NCI-H2107 (cell line): ENCODE results near the gene RFESD.
"Not testable (repeated sequence)": the region's sequence is repeated elsewhere in the genome, so short reads cannot be mapped to it uniquely, and the experiment has no call there.

ENCODE experiments used
- DNase-seq: peaks from one replicate; lab custom pipeline; 2025; lab: John Stamatoyannopoulos, UW

Gene RFESD

GRCh38 chr5:95667061-95667618 is 20.6 kb downstream of the RFESD start:
- no peak for DNase-seq

GRCh38 chr5:95667678-95668077 is 21.1 kb downstream of the RFESD start:
- no peak for DNase-seq

DNA sequence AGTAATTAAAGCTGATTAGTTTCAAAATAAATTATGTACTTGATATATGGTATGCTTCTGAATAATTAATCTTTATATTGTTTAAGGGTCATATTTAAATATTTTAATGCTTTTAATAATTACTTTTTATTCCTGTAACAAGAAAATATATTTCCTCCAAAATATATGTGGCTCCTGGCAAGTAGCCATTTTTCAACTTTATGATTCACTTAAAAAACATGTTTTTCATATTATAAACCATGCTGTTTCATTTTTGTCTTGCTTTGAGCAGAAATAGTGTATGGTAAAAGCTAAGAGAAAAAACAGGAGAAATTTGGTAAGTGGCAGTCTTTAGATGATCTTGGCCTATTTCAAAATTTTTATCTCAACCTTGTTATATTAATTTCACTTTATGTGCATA is 21.6 kb downstream of the RFESD start:
- DNase-seq = no peak

DNA sequence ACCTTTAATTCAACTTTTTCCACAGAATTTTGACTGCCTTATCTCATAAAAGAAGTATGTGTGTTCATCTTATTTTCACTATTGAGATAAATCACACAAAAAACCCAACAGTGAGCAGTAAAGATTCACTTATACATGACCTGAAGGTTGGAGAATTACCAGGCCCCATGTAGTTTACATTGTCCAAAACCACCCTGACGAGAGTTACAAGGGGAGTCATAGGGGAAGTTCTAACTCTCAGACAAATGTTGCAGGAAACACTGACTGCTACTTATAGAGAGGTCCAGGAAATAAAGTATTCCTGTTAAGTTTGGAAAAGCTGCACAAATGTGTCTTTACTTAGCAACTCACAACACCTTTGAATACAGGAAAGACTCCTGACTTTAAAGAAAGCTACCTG is 22.2 kb downstream of the RFESD start:
- DNase-seq = no peak

GRCh38 chr5:95669540-95669939 is 23.0 kb downstream of the RFESD start:
- DNase-seq = no peak

DNA sequence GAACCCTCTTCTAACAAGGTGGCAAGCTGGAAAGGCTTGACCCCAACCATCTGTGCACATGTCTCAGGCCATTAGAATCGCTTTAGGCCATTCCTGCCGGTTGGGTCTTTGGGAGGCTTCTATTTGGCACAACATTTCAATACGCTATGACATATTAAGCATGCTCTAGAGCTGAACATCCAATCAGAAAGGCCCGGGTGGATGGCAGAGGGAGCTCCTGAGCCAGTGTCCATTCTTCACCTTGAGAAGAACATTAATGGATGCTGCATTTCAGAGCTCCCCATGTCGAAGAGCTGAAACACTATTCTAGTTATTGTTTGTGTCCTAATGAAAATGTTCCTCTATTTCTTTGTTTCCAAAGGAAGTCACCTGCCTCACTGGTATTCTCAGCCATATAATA is 23.4 kb downstream of the RFESD start:
- DNase-seq = no peak

- DNase-seq = no peak
These were observed 24.0 kb downstream of the RFESD start for GRCh38 chr5:95670568-95670967.

GRCh38 chr5:95671826-95672225 is 25.2 kb downstream of the RFESD start:
- no peak for DNase-seq

- no peak for DNase-seq
These were observed 26.1 kb downstream of the RFESD start for GRCh38 chr5:95672641-95673040.

DNA sequence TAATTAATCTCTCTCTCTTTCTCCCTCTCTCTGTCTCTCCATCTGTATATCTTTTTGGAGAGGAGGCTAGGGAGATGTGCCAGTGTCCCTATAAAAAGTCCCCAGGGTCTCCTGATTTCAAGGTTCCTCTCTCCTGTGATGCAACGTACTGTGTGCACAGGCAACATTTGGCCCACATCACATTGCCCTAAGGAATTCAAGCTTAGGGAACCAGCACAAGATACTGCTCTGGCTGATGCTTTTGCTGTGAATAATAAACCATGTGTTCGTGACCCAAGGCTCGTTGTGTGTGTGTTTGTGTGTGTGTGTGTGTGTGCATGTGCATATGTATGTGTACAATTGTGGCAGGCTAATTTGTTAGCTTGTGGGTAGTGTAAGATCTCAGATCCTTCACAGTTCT is 26.5 kb downstream of the RFESD start:
- DNase-seq = no peak

- DNase-seq = no peak
These were observed 36.3 kb downstream of the RFESD start, which contains the start of gene SPATA9 for GRCh38 chr5:95682891-95683290. Gene SPATA9 (minus strand): TSS chr5:95682991. CDS start chr5:95682854, 137 bp downstream.

GRCh38 chr5:95684361-95684760 is 37.8 kb downstream of the RFESD start:
- DNase-seq = no peak

DNA sequence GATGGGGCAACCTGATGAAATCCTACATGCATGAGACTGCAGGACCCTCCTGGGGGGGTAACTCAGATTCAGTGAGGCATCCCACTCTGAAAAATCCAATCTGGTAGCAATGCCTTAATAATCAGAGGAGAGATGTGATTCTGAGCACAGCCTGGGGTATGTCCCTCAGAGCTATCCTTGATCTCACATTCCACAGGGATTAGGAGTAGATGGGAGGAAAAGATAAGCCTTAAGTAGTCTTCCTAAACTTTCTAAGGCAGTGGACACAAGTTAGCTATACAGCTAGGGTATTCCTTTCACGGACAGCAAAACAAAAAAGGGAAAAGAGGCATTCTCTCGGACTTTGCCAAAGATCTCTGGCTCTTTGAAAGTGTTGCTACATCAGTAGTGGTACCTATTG is 40.1 kb downstream of the RFESD start:
- DNase-seq = no peak

- DNase-seq = no peak
These were observed 43.1 kb downstream of the RFESD start for GRCh38 chr5:95689680-95690079.

- DNase-seq = no peak
These were observed 43.8 kb downstream of the RFESD start for GRCh38 chr5:95690333-95690732.

DNA sequence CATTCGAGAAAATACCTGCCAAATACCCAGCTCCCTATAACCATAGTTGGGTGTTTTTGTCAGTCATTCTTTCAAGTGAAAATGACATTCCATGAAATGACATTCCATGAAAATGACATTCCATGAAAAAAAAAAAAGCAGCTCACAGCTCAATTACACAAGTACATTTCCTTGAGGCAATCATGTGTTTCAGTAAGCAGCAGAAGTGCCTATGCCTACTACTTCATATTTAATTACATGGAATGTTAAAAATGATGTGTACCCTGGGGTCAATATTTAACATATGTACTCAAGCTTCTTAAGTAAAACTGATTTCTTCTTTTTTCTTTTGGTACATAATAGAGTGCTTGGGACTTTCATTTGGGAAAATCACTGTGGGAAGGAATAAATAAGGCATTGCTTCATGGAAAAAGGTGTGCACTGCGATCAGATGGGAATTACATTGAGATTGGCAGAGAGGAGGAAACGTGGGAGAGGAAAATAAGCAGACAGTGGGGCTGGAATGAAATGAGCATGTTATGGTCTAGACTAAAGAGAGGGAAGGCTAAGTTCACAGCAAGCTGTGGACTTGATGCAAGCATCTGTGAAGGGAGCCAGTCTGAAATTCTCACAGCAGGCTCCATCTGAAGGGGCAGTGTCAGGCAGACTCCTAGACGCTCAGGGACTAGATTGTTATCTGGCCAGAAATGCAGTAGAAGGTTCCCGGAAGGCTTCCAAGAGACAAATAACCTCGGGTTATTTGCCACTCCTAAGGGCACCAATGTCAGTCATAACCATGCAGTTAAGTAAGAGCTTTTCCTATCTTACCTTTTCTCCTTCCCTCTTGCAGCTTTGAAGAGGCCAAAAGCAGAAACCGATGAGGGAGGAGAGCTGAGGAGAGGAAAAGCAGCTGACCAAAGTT is 51.5 kb downstream of the RFESD start:
- no peak for DNase-seq

DNA sequence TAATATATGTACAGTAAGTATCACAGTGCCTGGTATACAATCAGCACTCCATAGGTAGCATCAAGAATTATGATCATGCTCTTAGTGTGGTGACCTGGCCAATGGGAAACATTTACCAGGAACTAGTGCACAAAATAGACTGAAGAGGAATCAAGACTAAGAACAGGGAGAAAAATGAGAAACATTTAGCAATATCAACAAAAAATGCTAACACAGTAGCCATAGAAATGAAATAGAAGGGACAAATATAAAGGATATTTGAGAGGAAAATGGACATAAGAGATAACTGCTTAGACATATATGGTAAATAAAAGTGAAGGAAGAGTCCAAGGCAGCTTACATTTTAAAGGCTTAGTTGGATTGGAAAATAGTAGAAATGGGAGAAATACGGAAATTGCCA is 52.8 kb downstream of the RFESD start:
- DNase-seq = no peak

GRCh38 chr5:95701074-95701473 is 54.5 kb downstream of the RFESD start:
- no peak for DNase-seq

DNA sequence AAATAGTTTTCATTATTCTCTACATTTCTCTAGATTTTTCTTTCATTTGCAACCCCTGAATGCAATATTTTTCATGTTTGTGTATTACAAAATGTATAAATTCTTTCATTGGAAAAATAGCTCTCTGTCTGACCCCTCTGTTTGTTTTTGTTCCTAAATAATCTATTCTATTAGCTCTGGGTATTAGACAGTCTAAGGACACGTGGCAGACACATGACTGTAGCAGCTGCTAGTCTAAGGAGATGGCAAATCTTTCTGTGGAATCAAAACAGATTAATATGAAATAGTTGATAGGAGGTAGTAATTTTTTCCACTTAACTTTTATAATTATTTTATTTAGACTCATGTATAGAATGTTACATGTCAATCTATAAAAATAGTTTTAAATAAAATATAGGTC is 57.6 kb downstream of the RFESD start:
- no peak for DNase-seq

DNA sequence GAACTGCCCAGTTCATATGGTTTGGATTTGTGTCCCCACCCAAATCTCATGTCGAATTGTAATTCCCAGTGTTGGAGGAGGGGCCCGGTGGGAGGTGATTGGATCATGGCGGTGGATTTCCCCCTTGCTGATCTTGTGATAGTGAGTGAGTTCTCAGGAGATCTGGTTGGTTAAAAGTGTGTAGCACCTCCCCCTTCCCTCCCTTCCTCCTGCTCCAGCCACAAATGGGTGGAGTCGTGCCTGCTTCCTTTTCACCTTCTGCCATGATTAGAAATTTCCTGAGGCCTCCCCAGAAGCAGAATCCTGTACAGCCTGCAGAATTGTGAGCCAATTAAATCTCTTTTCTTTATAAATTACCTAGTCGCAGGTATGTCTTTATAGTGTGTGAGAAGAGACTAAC is 59.6 kb downstream of the RFESD start:
- DNase-seq = not testable (repeated sequence)

GRCh38 chr5:95707055-95707454 is 60.5 kb downstream of the RFESD start:
- no peak for DNase-seq
